Coronary artery (tissue), 2 donors: ENCODE measurements around the gene LAMA5.

Source experiments
- DNase-seq: peaks from one replicate; pipeline ENCODE4 v3.0.0-alpha.2; 2017; ENCODE audit warnings: low spot score
- H3K27ac ChIP-seq, 2 donors: fragments of 200-600 bp; sonication (generic); one replicate each; pipeline ENCODE4 v1.5.1; 2016 to 2019
- H3K4me3 ChIP-seq: fragments of 200-600 bp; sonication (generic); 2 replicates; pipeline ENCODE4 v1.5.1; 2016; ENCODE audit warnings: mild to moderate bottlenecking, moderate library complexity
- CTCF ChIP-seq: fragments of 200-600 bp; sonication (generic); IDR thresholded peaks from one replicate; pipeline ENCODE4 v1.5.1; 2019; ENCODE audit warnings: antibody characterized with exemption

LAMA5 gene

GRCh38 chr20:62309947-62310756, 57.0 kb downstream of the LAMA5 start:
- H3K27ac ChIP-seq: peak overlapping the region in 1 of 2 donors; percentile 40

GRCh38 chr20:62309198-62309944, 57.7 kb downstream of the LAMA5 start:
- no peak for TF ChIP-seq CTCF
- DNase-seq: no peak

More at GRCh38 chr20:62309947-62310756, 57.0 kb downstream of the LAMA5 start:
- no peak overlapping the region for H3K4me3 ChIP-seq
- no peak for DNase-seq
- no peak for TF ChIP-seq CTCF

GRCh38 chr20:62308102-62308822, 58.9 kb downstream of the LAMA5 start:
- Histone ChIP-seq H3K4me3 (no peak overlapping the region), H3K27ac (no peak overlapping the region)
- DNase-seq: no peak
- TF ChIP-seq CTCF: no peak

More at GRCh38 chr20:62309198-62309944, 57.7 kb downstream of the LAMA5 start:
- Histone ChIP-seq H3K4me3 (no peak overlapping the region), H3K27ac (peak overlapping the region in 1 of 2 donors; percentile 11)

- Histone ChIP-seq H3K4me3 (no peak overlapping the region), H3K27ac (no peak overlapping the region)
- TF ChIP-seq CTCF: no peak
- DNase-seq: no peak
Observed at GRCh38 chr20:62307226-62308101, 59.6 kb downstream of the LAMA5 start.

- no peak for TF ChIP-seq CTCF
- no peak overlapping the region for H3K27ac ChIP-seq
- H3K4me3 ChIP-seq: no peak overlapping the region
- DNase-seq: no peak
Observed at GRCh38 chr20:62306414-62307187, 60.5 kb downstream of the LAMA5 start.
